HG02973 (cell line): ENCODE measurements around the gene SYT7.

Source experiments
- ATAC-seq: cut with Tn5 transposase; IDR thresholded peaks from one replicate; pipeline ENCODE4 v1.9.1; 2021; ENCODE audit warnings: moderate library complexity; ENCODE audit not compliant: unreplicated experiment

SYT7 gene

GRCh38 chr11:61555051-61555969, 25.6 kb downstream of the SYT7 start:
- ATAC-seq = no peak

- no peak for ATAC-seq
Measured at GRCh38 chr11:61554172-61554988, 26.5 kb downstream of the SYT7 start.

- ATAC-seq = no peak
Measured at GRCh38 chr11:61553373-61554171, 27.3 kb downstream of the SYT7 start.

- no peak for ATAC-seq
Measured at GRCh38 chr11:61552108-61552635, 28.7 kb downstream of the SYT7 start.

- no peak for ATAC-seq
Measured at GRCh38 chr11:61551634-61552033, 29.2 kb downstream of the SYT7 start.

GRCh38 chr11:61550665-61551227, 30.1 kb downstream of the SYT7 start:
- no peak for ATAC-seq

- no peak for ATAC-seq
Measured at GRCh38 chr11:61549662-61550568, 31.0 kb downstream of the SYT7 start.

- no peak for ATAC-seq
Measured at GRCh38 chr11:61549177-61549576, 31.7 kb downstream of the SYT7 start.

GRCh38 chr11:61547246-61547645, 33.6 kb downstream of the SYT7 start:
- no peak for ATAC-seq

GRCh38 chr11:61546663-61547062, 34.2 kb downstream of the SYT7 start:
- no peak for ATAC-seq

- ATAC-seq = no peak
Measured at GRCh38 chr11:61545921-61546320, 35.0 kb downstream of the SYT7 start.

GRCh38 chr11:61545341-61545740, 35.5 kb downstream of the SYT7 start:
- no peak for ATAC-seq

GRCh38 chr11:61544466-61544865, 36.4 kb downstream of the SYT7 start:
- no peak for ATAC-seq

GRCh38 chr11:61543606-61544306, 37.1 kb downstream of the SYT7 start:
- no peak for ATAC-seq

- no peak for ATAC-seq
Measured at GRCh38 chr11:61542705-61543104, 38.2 kb downstream of the SYT7 start.

GRCh38 chr11:61542024-61542461, 38.8 kb downstream of the SYT7 start:
- ATAC-seq = no peak

- no peak for ATAC-seq
Measured at GRCh38 chr11:61541598-61541997, 39.3 kb downstream of the SYT7 start.

GRCh38 chr11:61540528-61540927, 40.3 kb downstream of the SYT7 start:
- ATAC-seq = no peak

- ATAC-seq = no peak
Measured at GRCh38 chr11:61539831-61540357, 41.0 kb downstream of the SYT7 start.
